Jurkat, Clone E6-1 (cell line): ENCODE data around the gene MYH11.

ENCODE experiments used
- DNase-seq: peaks from one replicate; pipeline ENCODE4 v3.0.0-alpha.2; 2011; ENCODE audit warnings: low read depth, low spot score
- H3K4me3 ChIP-seq: 2 replicates; pipeline ENCODE4 v1.5.1; 2011; ENCODE audit warnings: mild to moderate bottlenecking, low read length, control low read depth, moderate library complexity

Gene MYH11

DNA sequence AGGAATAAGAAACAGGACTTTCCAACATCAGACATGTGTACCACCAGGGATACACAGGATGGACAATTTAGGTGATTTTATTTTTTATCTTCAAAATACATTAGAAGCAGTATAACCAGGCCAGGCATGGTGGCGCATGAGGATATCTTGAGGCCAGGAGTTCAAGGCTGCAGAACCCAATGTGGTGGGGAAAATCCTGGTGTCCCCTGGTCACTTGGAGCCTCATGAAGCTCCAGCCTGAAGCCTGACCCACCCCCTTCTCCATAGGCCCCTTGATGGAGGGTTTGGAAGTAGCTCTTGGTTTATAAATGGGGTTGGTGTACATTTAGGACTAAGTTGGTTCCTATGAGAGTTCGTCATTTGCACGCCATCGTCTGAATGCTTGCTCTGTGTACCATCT lies 88.6 kb downstream of the MYH11 start:
- no peak overlapping the region for H3K4me3 ChIP-seq
- DNase-seq: no peak

DNA sequence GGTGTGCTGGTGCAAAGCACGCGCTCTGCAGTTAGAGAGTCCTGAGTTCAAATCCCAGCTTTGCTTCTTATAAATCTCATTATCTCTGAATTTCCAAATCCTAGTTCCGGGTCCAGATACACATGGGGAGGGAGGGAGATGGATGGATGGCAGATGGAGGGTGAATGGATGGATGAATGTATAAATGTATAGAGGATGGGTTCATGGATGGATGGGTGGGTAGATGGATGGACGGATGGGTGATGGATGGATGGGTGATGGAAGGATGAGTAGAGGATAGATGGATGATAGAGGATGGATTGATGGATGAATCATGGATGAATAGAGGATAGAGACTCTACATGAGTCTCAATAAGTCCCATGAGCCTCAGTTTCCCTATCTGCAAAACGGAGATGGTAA lies 89.9 kb downstream of the MYH11 start:
- no peak overlapping the region for H3K4me3 ChIP-seq
- DNase-seq: no peak

DNA sequence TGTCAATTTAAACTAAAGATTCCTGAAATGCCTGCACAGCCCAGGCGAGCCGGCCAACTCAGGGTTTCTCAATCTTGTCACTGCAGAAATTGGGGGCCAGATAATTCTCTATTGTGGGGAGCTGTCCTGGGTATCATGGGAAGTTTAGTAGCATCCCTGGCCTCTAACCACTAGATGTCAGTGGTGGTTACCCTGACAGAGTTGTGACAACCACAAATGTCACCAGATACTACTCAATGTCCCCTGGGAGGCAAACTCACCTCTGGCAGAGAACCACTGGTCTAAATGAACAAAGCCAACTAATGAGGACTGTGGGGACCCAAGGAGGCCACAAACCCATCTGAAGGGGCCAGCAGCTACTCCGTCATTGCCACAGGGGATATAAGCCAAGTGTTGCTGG lies 90.9 kb downstream of the MYH11 start:
- DNase-seq: peak; percentile 31
- H3K4me3 ChIP-seq: no peak overlapping the region

DNA sequence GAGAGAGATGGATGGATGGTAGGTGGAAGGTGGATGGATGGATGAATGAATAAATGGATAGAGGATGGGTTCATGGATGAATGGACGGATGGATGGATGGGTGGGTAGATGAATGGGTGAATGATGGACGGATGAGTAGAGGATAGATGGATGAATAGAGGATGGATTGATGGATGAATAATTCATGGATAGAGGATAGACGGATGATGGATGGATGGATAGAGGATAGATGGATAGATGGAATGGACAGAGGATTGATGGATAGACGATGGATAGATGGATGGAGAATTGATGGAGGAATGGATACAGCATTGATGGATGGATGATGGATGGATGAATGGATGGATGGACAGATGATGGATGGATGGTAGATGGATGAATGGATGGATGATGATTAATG lies 91.7 kb downstream of the MYH11 start:
- DNase-seq: no peak
- H3K4me3 ChIP-seq: no peak overlapping the region

DNA sequence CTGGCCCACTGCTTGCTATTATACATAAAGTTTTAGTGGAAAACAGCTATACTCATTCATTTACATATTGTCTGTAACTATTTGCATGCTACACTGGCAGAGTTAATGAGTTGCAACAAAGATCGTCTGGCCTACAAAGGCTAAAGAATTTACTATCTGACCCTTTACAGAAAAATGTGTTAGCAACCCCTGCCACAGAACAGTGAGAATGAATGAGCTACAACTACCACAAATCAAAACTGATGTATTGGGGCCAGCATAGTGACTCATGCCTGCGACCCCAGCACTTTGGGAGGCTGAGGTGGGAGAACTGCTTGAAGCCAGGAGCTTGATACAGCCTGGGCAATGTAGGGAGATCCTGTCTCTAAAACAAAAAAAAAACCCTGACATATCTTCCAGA lies 92.7 kb downstream of the MYH11 start:
- H3K4me3 ChIP-seq: no peak overlapping the region
- DNase-seq: no peak

DNA sequence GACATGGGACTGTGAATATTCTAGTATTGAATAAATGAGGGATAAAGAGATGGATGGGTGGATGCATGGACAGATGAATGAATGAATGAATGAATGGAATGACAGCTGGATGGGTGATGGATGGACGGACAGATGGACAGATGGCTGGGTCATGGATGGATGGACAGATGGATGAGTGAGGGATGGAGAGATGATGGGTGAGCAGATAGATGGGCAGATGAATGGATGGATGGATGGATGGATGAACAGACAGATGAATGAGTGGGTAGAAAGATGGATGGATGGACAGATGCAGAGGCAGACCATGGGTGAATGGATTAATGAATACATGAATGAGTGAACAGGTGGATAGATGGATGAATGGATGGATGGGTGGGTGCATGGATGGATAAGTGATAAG lies 96.7 kb downstream of the MYH11 start:
- no peak overlapping the region for H3K4me3 ChIP-seq
- DNase-seq: no peak

DNA sequence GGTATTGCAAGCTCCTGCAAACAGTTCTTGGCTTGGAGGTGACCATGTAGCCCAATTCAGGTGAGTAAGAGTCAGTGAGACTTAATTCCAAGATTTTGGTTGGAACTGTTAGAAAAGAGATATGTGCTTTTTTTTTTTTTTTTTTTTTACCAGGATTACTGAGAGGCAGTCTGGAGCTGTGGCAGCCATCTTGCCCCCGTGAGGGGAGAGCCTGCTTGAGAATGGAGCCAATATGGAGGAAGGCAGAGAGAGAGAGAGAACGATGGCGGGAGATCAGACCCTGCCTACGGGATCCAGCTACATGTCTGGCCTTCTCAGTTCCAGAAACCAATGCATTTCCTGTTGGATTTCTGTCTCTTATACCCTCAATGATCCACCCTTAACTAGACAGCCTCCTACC lies 97.8 kb downstream of the MYH11 start:
- no peak for DNase-seq
- no peak overlapping the region for H3K4me3 ChIP-seq

DNA sequence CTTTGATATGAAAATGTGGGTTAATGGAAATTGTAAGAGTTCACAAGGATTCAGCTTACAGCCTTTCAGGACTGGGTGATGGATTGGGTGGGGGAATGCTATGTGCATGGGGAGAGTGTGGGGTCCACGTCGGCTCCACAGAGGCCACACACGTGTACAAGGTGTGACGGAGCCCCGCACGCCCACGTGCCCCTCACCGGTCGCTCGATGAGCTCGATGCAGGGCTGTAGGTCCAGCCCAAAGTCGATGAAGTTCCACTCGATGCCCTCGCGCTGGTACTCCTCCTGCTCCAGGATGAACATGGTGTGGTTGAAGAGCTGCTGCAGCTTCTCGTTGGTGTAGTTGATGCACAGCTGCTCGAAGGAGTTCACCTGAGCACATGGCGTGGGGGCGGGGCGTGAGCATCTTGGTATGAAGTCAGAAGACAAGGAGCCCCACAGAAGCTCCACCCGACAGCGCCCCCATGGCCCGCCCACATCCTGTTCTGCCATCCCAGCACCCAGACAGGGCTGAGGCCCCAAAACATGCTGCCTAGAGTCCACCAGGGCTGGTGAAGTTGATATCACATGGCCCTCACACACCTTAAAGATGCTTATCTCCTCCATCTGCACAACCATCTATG lies 99.1 kb downstream of the MYH11 start:
- H3K4me3 ChIP-seq: no peak overlapping the region
- DNase-seq: peak; percentile 38

DNA sequence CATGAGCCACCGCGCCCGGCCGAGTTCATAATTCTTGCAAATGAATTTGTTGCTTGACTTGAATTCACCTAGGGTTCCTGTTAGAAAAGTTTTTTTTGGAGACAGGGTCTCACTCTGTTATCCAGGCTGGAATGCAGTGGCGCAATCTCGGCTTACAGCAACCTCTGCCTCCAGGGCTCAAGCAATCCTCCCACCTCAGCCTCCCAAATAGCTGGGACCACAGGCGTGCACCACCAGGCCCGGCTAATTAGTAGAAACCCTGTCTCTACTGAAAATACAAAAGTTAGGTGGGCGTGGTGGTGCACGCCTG lies 99.8 kb downstream of the MYH11 start:
- DNase-seq: no peak
- no peak overlapping the region for H3K4me3 ChIP-seq

DNA sequence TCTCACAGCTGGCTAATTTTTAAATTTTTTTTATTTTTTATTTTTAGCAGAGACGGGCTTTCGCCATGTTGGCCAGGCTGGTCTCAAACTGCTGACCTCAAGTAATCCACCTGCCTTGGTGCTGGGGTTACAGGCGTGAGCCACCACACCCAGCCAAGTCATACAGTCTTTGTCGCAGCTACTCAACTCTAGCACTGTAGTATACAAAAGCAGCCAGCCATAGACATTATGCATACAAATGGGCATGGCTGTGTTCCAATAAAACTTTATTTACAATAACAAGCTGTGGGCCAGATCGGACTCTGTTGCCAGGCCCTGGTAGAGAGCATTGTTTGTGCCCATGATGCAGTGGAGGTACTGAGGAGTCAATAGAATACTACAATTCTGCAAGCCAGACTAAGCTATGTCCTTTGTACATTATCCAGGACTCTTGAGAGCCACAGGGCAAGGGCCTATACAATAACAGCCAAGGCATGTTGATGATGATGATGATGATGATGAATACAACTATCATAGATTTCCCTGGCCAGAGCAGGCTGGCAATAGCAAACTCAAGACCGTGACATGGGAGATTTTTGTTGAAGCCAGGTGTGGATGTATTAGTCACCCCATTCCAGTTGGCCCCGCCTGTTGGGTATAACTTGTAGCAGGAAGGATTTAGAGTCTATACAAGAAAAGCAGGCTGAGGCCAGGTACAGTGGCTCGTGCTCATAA lies 101.8 kb downstream of the MYH11 start:
- H3K4me3 ChIP-seq: no peak overlapping the region
- DNase-seq: no peak

DNA sequence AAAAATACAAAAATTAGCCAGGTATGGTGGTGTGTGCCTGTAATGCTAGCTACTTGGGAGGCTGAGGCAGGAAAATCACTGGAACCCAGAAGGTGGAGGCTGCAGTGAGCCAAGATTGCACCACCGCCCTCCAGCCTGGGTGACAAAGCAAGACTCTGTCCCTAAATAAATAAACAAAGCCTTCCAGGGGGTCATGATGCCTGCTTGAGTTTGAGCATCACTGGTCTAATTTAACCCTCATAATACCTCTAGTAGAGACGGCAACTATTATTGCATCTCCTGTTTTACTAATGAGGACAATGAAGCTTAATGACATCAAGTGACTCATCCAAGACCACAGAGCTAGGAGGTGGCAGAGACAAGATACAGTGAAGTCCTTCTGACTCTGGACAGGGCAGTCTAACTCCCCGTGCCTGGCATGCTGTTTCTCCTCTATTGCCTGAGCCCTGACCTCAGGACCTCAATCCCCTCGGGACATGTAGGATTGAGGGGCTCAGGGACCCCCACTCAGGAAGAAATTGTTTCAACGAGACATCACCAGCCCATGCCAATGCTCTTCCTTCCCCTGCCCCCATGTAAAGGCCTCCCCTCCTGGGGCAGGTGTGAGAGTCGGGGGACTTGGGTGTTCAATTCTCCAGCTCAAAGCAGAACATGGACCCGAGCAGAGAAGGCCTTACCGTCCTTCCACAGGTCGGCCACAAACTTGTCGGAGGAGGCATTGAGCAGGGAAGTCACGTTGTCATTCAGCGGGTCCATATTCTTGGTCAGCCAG lies 103.9 kb downstream of the MYH11 start:
- no peak for DNase-seq
- no peak overlapping the region for H3K4me3 ChIP-seq

DNA sequence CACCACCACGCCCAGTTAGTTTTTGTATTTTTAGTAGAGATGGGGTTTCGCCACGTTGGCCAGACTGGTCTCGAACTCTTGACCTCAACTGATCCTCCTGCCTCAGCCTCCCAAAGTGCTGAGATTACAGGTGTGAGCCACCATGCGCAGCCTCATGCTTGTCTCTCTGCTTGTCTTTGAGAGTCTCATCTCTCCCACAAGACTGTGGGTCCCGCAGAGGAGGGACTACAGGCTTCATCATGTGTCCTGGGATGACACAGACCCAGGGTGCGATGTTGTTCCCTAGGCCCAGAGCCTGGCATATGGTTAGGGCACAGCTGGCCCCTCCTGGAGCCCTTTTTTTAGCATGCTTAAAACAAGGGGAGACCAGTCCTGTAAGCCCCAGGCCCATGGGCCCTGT lies 104.9 kb downstream of the MYH11 start:
- no peak overlapping the region for H3K4me3 ChIP-seq
- DNase-seq: no peak

DNA sequence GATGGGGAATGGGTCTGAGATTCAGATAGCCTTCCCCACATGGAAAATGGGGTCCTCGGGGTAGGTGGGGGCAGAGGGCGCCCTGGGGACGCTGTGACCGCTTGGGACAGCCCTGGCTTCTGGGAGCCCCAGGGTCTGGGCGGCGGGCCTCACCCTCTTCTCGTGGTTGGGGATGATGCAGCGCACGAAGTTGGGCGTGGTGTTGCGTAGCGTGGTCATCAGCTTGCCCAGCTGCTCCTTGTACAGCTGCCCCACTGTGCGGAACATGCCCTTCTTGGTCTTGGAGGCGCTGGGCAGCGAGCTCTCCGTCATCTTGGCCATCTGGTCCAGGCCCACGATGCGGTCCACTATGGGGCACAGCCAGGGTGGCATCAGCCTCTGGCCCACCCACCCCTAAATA lies 106.8 kb downstream of the MYH11 start:
- no peak overlapping the region for H3K4me3 ChIP-seq
- DNase-seq: no peak

DNA sequence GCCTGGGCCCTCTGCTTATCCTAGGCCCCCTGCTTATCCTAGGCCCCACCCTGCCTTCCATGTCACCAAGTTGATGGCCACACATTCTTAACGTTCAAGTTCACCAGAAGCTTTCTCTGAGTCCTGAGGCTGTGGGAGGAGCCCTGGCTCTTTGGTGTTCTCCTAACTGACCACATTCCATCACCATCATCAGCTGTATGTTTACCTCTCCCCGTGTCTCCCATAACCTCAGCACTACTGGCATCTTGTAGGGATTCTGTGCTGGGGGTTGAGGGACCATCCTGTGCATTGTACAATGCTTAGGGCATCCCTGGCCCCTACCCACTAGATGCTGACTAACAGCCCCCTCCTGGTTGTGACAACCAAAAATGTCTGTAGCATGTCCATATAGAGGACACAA lies 107.5 kb downstream of the MYH11 start:
- H3K4me3 ChIP-seq: no peak overlapping the region
- no peak for DNase-seq

DNA sequence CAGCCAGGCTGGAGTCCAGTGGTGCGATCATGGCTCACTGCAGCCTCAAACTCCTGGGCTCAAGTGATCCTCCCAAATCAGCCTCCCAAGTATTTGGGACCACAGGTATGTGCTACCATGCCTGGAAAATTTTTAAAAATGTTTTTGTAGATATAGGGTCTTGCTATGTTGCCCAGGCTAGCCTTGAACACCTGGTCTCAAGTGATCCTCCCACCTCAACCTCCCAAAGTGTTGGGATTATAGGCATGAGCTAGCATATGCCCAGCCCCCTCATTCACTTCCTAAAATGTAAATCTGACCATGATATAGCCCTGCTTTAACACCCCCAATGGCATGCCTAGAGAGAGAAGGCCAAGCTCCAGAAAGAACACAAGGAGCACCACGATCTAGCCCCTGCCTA lies 108.2 kb downstream of the MYH11 start:
- H3K4me3 ChIP-seq: no peak overlapping the region
- DNase-seq: no peak

DNA sequence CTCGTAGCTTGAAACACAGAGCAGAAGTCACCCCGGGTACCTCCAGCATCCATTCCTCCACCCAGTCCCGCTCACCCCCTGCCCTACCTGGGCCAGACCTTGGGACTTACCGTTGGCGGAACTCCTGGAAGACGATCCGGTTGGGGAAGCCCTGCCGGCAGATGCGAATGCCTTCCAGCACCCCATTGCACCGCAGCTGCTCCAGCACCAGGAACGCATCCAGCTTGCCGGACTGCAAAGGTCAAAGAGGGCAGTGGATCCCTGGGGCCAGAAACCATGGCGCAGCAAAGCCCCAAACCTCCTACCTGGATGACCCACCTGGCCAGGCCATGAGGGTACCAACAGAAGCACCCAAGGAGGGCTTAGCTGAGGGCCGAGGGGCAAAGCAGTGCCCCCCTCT lies 108.9 kb downstream of the MYH11 start:
- no peak overlapping the region for H3K4me3 ChIP-seq
- no peak for DNase-seq

DNA sequence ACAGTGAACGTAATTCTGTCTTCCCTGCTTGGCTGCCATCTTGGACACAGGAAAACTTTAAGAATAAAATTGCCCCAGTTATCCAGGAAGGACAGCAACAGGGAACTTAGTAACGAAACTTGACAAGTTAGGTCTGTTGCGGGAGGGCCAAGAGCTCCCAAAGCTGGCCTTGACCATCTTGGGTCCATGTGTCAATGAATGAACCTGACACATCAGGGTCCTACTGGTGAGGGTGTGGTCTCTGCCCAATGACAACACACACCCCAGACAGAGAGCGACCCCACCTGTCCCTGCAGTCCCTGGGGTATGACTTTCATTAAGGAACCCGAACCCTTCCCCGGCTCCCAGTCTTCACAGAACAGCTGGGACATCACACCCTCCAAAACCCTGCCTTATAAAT lies 110.5 kb downstream of the MYH11 start:
- no peak overlapping the region for H3K4me3 ChIP-seq
- no peak for DNase-seq

DNA sequence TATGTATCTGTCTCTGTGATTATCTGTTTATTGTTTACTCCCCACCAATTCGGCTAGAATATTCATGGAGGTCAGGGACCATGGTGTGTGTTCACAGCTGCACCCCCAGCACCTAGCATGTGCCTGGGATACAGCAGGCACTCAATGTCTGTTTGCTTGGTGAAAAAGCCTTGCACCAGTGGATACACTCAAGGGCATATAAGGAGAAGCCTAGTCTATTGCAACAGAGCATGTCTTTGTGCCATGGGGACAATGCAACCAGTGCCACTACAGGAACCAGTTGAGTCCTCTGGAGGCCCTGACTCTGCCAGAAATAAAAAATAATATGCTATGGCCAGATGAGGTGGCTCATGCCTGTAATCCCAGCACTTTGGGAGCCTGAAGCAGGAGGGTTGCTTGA lies 113.2 kb downstream of the MYH11 start:
- H3K4me3 ChIP-seq: no peak overlapping the region

DNA sequence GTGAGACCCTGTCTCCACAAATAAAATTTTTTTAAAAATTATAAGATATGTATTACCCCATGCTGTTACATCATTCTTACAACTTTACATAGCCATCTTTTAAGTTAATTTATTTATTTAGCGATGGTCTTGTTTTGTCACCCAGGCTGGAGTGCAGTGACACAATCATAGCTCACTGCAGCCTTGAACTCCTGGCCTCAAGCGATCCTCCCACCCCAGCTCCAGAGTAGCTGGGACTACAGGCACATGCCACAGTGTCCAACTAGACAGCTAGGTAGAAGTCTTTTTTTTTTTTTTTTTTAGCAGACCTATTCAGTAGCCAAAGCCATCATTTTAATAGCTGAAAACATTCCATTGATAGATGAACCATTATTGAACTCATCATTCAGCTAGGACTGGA lies 114.1 kb downstream of the MYH11 start:
- DNase-seq: no peak
- H3K4me3 ChIP-seq: no peak overlapping the region

More for the DNA sequence above, 113.2 kb downstream of the MYH11 start:
- no peak for DNase-seq

DNA sequence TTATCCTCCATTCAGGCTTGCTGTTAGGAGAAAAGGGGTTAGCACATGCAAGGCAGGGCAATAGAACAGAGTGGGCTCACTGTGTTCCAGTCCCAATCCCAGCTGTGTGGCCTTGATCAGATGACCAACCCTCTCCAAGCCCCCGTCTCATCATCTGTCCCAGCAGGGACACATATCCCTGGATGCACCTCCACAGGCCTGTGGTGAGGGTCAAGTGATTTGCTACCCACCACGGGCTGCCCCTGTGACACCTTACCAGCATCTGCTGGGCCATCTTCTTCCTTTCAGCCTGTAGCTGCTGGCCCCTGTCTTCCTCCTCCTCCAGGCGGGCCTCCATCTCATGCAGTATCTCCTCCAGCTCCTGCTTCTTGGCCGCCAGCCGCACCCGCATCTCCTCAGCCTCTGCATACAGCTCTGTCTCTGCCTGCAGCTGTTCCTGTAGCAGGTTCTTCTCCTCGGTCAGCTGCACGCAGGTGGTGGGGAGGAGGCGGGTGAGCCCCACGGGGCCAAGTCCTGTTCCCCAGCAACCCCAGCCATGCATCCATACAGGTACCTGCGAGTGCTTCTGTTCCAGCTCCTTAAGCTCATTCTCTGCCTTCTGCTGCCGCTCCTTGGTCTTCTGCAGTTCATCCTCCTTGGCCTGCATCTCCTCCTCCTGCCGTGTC lies 115.5 kb downstream of the MYH11 start:
- no peak overlapping the region for H3K4me3 ChIP-seq
- DNase-seq: no peak
